ENCODE measurements around the gene ENPP6. TPM values are rescaled to one million over a fixed set of nuclear protein-coding genes. Genes with fewer than 3 reads are reported as not detected.

ENPP6 gene
- total RNA-seq, 4 donors from 2014 or later, result not detected

- Histone ChIP-seq H3K9me3 (no peaks in the 10 kb centered on the region), H3K27ac (no peak overlapping the region), H3K4me1 (peaks cover 4% of the 10 kb centered on the region), H3K27me3 (no peaks in the 10 kb centered on the region), H3K4me3 (no peak overlapping the region), H3K36me3 (no peaks in the 10 kb centered on the region)
- WGBS, result 77% methylated on average over 3 of the region's 3 CpGs
- no peak for DNase-seq (ENCODE audit: low spot score in 2 of 2)
- TF ChIP-seq POLR2A (IDR thresholded peaks at IDR 0.05) (no peak), EP300 (IDR thresholded peaks at IDR 0.05) (no peak), POLR2AphosphoS5 (IDR thresholded peaks at IDR 0.05) (no peak), CTCF (IDR thresholded peaks at IDR 0.05) (no peak)
Observed at GRCh38 chr4:184235526-184235925, 17.9 kb upstream of the ENPP6 start.

GRCh38 chr4:184234155-184234554, 16.5 kb upstream of the ENPP6 start:
- Histone ChIP-seq H3K4me3 (no peak overlapping the region), H3K27me3 (no peaks in the 10 kb centered on the region), H3K27ac (no peak overlapping the region), H3K36me3 (no peaks in the 10 kb centered on the region), H3K4me1 (peaks cover 4% of the 10 kb centered on the region), H3K9me3 (no peaks in the 10 kb centered on the region)
- 74% methylated on average over 4 of the region's 4 CpGs for WGBS
- TF ChIP-seq POLR2AphosphoS5 (IDR thresholded peaks at IDR 0.05) (no peak), EP300 (IDR thresholded peaks at IDR 0.05) (no peak), POLR2A (IDR thresholded peaks at IDR 0.05) (no peak), CTCF (IDR thresholded peaks at IDR 0.05) (no peak)
- no peak for DNase-seq (ENCODE audit: low spot score in 2 of 2)

- Histone ChIP-seq H3K4me1 (peaks cover 4% of the 10 kb centered on the region), H3K27me3 (peaks cover 5% of the 10 kb centered on the region), H3K36me3 (no peaks in the 10 kb centered on the region), H3K9me3 (no peaks in the 10 kb centered on the region), H3K27ac (no peak overlapping the region), H3K4me3 (no peak overlapping the region)
- TF ChIP-seq EP300 (IDR thresholded peaks at IDR 0.05), result no peak
- no peak for TF ChIP-seq CTCF (IDR thresholded peaks at IDR 0.05)
- TF ChIP-seq POLR2A (IDR thresholded peaks at IDR 0.05), result no peak
- TF ChIP-seq POLR2AphosphoS5 (IDR thresholded peaks at IDR 0.05), result no peak
- no peak for DNase-seq (ENCODE audit: low spot score in 2 of 2)
- WGBS, result 66% methylated on average over 4 of the region's 4 CpGs
Observed at GRCh38 chr4:184232975-184233374, 15.3 kb upstream of the ENPP6 start.

- 94% methylated on average over 1 of the region's 1 CpG for WGBS
Observed at GRCh38 chr4:184232202-184232601, 14.5 kb upstream of the ENPP6 start.

GRCh38 chr4:184231573-184231972, 13.9 kb upstream of the ENPP6 start:
- no peak for DNase-seq (ENCODE audit: low spot score in 2 of 2)
- peaks cover 5% of the 10 kb centered on the region for H3K27me3 ChIP-seq
- H3K4me1 ChIP-seq, result no peaks in the 10 kb centered on the region
- no peak overlapping the region for H3K4me3 ChIP-seq
- H3K9me3 ChIP-seq, result no peaks in the 10 kb centered on the region
- 92% methylated on average over 2 of the region's 2 CpGs for WGBS
- TF ChIP-seq POLR2AphosphoS5 (IDR thresholded peaks at IDR 0.05), result no peak
- TF ChIP-seq EP300 (IDR thresholded peaks at IDR 0.05), result no peak
- TF ChIP-seq POLR2A (IDR thresholded peaks at IDR 0.05), result no peak
- no peak for TF ChIP-seq CTCF (IDR thresholded peaks at IDR 0.05)
- H3K36me3 ChIP-seq, result no peaks in the 10 kb centered on the region
- H3K27ac ChIP-seq, result no peak overlapping the region

More at GRCh38 chr4:184232202-184232601, 14.5 kb upstream of the ENPP6 start:
- no peaks in the 10 kb centered on the region for H3K4me1 ChIP-seq
- H3K27ac ChIP-seq, result no peak overlapping the region
- no peak for DNase-seq (ENCODE audit: low spot score in 2 of 2)
- H3K9me3 ChIP-seq, result no peaks in the 10 kb centered on the region
- H3K4me3 ChIP-seq, result no peak overlapping the region
- peaks cover 5% of the 10 kb centered on the region for H3K27me3 ChIP-seq
- TF ChIP-seq POLR2AphosphoS5 (IDR thresholded peaks at IDR 0.05) (no peak), POLR2A (IDR thresholded peaks at IDR 0.05) (no peak), EP300 (IDR thresholded peaks at IDR 0.05) (no peak), CTCF (IDR thresholded peaks at IDR 0.05) (no peak)
- H3K36me3 ChIP-seq, result no peaks in the 10 kb centered on the region
